GM20000 (cell line): Measurements from ENCODE around the gene UTS2.

Experiments used
- DNase-seq: peaks from one replicate; pipeline ENCODE4 v3.0.0; 2012; ENCODE audit warnings: low spot score
- TF ChIP-seq, protein P1 (sequence below): IDR thresholded peaks from 2 replicates; pipeline ENCODE4 v1.5.1; 2012; ENCODE audit warnings: mild to moderate bottlenecking, control low read depth; ENCODE audit errors: extremely low read depth, missing control alignments

UTS2 gene, protein sequence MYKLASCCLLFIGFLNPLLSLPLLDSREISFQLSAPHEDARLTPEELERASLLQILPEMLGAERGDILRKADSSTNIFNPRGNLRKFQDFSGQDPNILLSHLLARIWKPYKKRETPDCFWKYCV

GRCh38 chr1:7852804-7853683, at the start of gene UTS2:
Gene UTS2, minus strand, starts transcription at chr1:7853065. Its CDS starts 62 bp downstream, at chr1:7853003.
- no peak for DNase-seq
- TF ChIP-seq, protein P1, sequence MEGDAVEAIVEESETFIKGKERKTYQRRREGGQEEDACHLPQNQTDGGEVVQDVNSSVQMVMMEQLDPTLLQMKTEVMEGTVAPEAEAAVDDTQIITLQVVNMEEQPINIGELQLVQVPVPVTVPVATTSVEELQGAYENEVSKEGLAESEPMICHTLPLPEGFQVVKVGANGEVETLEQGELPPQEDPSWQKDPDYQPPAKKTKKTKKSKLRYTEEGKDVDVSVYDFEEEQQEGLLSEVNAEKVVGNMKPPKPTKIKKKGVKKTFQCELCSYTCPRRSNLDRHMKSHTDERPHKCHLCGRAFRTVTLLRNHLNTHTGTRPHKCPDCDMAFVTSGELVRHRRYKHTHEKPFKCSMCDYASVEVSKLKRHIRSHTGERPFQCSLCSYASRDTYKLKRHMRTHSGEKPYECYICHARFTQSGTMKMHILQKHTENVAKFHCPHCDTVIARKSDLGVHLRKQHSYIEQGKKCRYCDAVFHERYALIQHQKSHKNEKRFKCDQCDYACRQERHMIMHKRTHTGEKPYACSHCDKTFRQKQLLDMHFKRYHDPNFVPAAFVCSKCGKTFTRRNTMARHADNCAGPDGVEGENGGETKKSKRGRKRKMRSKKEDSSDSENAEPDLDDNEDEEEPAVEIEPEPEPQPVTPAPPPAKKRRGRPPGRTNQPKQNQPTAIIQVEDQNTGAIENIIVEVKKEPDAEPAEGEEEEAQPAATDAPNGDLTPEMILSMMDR: no peak

DNA sequence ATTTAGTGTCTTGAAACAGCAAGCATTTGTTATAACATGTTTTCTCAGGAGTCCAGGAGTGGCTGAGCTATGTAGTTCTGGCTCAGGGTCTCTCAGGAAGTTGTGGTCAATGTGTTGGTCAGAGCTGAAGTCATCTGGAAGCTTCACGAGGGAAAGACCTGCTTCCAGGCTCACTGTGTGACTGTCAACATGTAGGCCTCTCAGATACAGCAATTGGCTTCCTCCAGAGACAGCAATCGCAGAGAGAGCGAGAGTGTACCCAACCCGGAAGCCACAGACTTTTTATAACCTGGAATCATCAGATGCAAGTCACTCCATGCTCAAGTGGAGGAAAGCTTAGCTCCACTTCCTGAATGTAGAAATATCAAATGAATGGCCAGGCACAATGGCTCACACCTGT, 46.9 kb upstream of the UTS2 start:
- no peak for DNase-seq
- TF ChIP-seq, protein P1: no peak

DNA sequence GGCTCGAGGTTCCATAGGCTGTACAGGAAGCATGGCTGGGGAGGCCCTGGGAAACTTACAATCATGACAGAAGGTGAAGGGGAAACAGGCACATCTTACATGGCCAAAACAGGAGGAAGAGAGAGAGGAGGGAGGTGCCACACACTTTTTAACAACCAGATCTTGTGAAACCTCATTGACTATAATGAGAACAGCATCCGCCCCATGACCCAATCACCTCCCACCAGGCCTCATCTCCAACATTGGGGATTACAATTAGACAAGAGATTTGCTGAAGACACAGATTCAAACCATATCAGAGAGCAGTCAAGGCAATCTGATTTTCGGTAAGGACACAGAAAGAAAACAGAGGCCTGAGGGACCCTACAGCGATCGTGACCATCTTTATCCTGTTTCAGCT, 46.1 kb upstream of the UTS2 start:
- TF ChIP-seq, protein P1: no peak
- no peak for DNase-seq

GRCh38 chr1:7896994-7897393, 44.1 kb upstream of the UTS2 start:
- no peak for DNase-seq
- TF ChIP-seq, protein P1: no peak

GRCh38 chr1:7893529-7894180, 40.8 kb upstream of the UTS2 start:
- TF ChIP-seq, protein P1: no peak
- no peak for DNase-seq

- DNase-seq: no peak
- TF ChIP-seq, protein P1: no peak
These were observed 38.9 kb upstream of the UTS2 start for GRCh38 chr1:7891804-7892203.

GRCh38 chr1:7890853-7891252, 38.0 kb upstream of the UTS2 start:
- TF ChIP-seq, protein P1: no peak
- no peak for DNase-seq
